Fibroblast of upper back skin (primary cell): ENCODE data around the gene ANKRD1.

Experiments
- DNase-seq: peaks from one replicate; pipeline ENCODE4 v3.0.0-alpha.2; 2013

Gene ANKRD1

GRCh38 chr10:90930971-90931871 is 10.3 kb upstream of the ANKRD1 start:
- DNase-seq = peak; percentile 98

- peak; percentile 91 for DNase-seq
Measured at GRCh38 chr10:90930070-90930837, 9.4 kb upstream of the ANKRD1 start.

GRCh38 chr10:90929179-90929578 is 8.3 kb upstream of the ANKRD1 start:
- no peak for DNase-seq

- DNase-seq = no peak
Measured at GRCh38 chr10:90927293-90927692, 6.4 kb upstream of the ANKRD1 start.

GRCh38 chr10:90925079-90926029 is 4.5 kb upstream of the ANKRD1 start:
- DNase-seq = no peak

GRCh38 chr10:90924552-90924951 is 3.7 kb upstream of the ANKRD1 start:
- no peak for DNase-seq

- no peak for DNase-seq
Measured at GRCh38 chr10:90923111-90923731, 2.3 kb upstream of the ANKRD1 start.

- DNase-seq = no peak
Measured at GRCh38 chr10:90921906-90922305, 1.0 kb upstream of the ANKRD1 start.

- no peak for DNase-seq
Measured at GRCh38 chr10:90919683-90920574, 958 bp downstream of the ANKRD1 start.

GRCh38 chr10:90917968-90918318 is 2.9 kb downstream of the ANKRD1 start:
- no peak for DNase-seq

GRCh38 chr10:90917238-90917967 is 3.5 kb downstream of the ANKRD1 start:
- no peak for DNase-seq

GRCh38 chr10:90916392-90917237 is 4.3 kb downstream of the ANKRD1 start:
- no peak for DNase-seq

GRCh38 chr10:90915766-90916075 is 5.2 kb downstream of the ANKRD1 start:
- DNase-seq = no peak

- DNase-seq = no peak
Measured at GRCh38 chr10:90914992-90915765, 5.7 kb downstream of the ANKRD1 start.

GRCh38 chr10:90913774-90914420 is 7.0 kb downstream of the ANKRD1 start:
- no peak for DNase-seq

- no peak for DNase-seq
Measured at GRCh38 chr10:90912854-90913479, 7.9 kb downstream of the ANKRD1 start.

- DNase-seq = no peak
Measured at GRCh38 chr10:90912174-90912573, 8.7 kb downstream of the ANKRD1 start.
